ENCODE results near the gene HSD17B8.

The HSD17B8 gene

DNA sequence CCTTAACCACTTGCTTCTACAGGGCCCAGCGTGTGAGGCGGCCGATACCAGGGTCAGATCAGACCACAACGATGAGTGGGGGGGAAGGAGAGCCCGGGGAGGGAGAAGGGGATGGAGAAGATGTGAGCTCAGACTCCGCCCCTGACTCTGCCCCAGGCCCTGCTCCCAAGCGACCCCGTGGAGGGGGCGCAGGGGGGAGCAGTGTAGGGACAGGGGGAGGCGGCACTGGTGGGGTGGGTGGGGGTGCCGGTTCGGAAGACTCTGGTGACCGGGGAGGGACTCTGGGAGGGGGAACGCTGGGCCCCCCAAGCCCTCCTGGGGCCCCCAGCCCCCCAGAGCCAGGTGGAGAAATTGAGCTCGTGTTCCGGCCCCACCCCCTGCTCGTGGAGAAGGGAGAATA is 6.7 kb downstream of the HSD17B8 start:
- DNase-seq (ENCODE audit: low read depth in 1 of 2, low spot score in 1 of 2) = no peak
- Histone ChIP-seq H3K4me3 (replicated peaks; ENCODE audit: insufficient read depth, low read length) (no peak overlapping the region), H3K27ac (replicated peaks) (no peak overlapping the region), H3K27me3 (ENCODE audit: insufficient read depth, poor library complexity, severe bottlenecking) (peaks cover 3% of the 10 kb centered on the region)
- TF ChIP-seq POLR2AphosphoS5 (IDR thresholded peaks at IDR 0.05; ENCODE audit: low read depth) = no peak
- TF ChIP-seq CTCF (IDR thresholded peaks at IDR 0.05; ENCODE audit: insufficient read depth, low read length) = no peak
- TF ChIP-seq SPI1 (IDR thresholded peaks at IDR 0.05; ENCODE audit: borderline replicate concordance, low read depth) = no peak
- TF ChIP-seq REST (IDR thresholded peaks at IDR 0.05; ENCODE audit: insufficient replicate concordance, low read depth) = no peak
- no peak for TF ChIP-seq GABPA (IDR thresholded peaks at IDR 0.05; ENCODE audit: low read depth)

GRCh38 chr6:33211666-33212422 is 7.4 kb downstream of the HSD17B8 start:
- Histone ChIP-seq H3K4me3 (replicated peaks; ENCODE audit: insufficient read depth, low read length) (no peak overlapping the region), H3K27ac (replicated peaks) (no peak overlapping the region), H3K27me3 (ENCODE audit: insufficient read depth, poor library complexity, severe bottlenecking) (peaks cover 3% of the 10 kb centered on the region)
- DNase-seq (ENCODE audit: low read depth in 1 of 2, low spot score in 1 of 2) = no peak
- TF ChIP-seq REST (IDR thresholded peaks at IDR 0.05; ENCODE audit: insufficient replicate concordance, low read depth) (no peak), POLR2AphosphoS5 (IDR thresholded peaks at IDR 0.05; ENCODE audit: low read depth) (no peak), CTCF (IDR thresholded peaks at IDR 0.05; ENCODE audit: insufficient read depth, low read length) (no peak), SPI1 (IDR thresholded peaks at IDR 0.05; ENCODE audit: borderline replicate concordance, low read depth) (no peak), GABPA (IDR thresholded peaks at IDR 0.05; ENCODE audit: low read depth) (no peak)

DNA sequence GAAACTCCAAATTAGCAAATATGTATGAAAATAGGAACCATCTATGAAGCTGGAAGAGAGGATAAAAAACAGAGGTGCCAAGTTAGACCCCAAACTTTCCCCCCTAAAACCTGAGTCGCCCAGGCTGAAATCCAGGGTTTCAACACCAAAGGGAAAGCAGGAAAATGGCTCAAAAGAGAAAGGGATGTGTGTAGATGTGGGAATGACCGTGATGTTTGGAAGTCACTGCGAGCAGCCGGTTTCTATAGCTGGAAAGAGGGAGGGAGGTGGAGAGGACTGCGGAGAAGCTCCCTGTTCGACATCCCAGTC is 8.4 kb downstream of the HSD17B8 start:
- TF ChIP-seq SPI1 (IDR thresholded peaks at IDR 0.05; ENCODE audit: borderline replicate concordance, low read depth) = no peak
- no peak for TF ChIP-seq GABPA (IDR thresholded peaks at IDR 0.05; ENCODE audit: low read depth)
- no peak for TF ChIP-seq CTCF (IDR thresholded peaks at IDR 0.05; ENCODE audit: insufficient read depth, low read length)
- no peak for TF ChIP-seq POLR2AphosphoS5 (IDR thresholded peaks at IDR 0.05; ENCODE audit: low read depth)
- no peak for DNase-seq (ENCODE audit: low read depth in 1 of 2, low spot score in 1 of 2)
- peak overlapping the region; percentile 32 for H3K4me3 ChIP-seq (replicated peaks; ENCODE audit: insufficient read depth, low read length)
- H3K27me3 ChIP-seq (ENCODE audit: insufficient read depth, poor library complexity, severe bottlenecking) = peaks cover 3% of the 10 kb centered on the region
- H3K27ac ChIP-seq (replicated peaks) = no peak overlapping the region
